GM18951 (cell line): ENCODE data around the gene TAS2R13.

Source experiments
- POLR2A ChIP-seq: IDR thresholded peaks from 4 replicates; pipeline ENCODE4 v1.6.1; 2011; ENCODE audit warnings: mild to moderate bottlenecking; ENCODE audit not compliant: insufficient read length, insufficient read depth; ENCODE audit errors: extremely low read depth
- in situ Hi-C: fragments of 300-500 bp; cut with MboI; formaldehyde crosslinking; loops from one replicate; pipeline ENCODE4 v1.12.0; 2022; ENCODE audit warnings: low sequenced_read_pairs, mixed read lengths, inconsistent platforms; ENCODE audit not compliant: unreplicated experiment

TAS2R13 gene

DNA sequence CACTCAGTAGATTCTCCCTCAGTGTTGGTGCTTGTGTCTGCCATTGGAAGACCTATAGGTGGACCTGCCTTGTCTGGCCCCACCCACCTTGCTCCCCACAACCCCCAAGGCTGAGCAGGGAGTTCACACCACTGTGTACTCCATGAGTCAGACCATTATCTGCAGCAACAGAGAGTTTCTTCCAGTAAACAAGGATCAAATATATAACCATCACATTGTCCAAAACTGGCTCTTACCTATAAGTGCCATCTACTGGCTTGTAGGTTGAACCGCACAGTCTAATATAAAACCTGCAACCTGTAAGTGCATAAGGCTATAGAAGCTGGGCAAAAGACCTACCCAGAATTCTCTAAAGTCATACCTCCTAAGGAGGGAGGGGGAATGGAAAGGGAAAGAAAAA is 7.9 kb downstream of the TAS2R13 start:
- in situ Hi-C loops: no loop called here
- TF ChIP-seq POLR2A: no peak

DNA sequence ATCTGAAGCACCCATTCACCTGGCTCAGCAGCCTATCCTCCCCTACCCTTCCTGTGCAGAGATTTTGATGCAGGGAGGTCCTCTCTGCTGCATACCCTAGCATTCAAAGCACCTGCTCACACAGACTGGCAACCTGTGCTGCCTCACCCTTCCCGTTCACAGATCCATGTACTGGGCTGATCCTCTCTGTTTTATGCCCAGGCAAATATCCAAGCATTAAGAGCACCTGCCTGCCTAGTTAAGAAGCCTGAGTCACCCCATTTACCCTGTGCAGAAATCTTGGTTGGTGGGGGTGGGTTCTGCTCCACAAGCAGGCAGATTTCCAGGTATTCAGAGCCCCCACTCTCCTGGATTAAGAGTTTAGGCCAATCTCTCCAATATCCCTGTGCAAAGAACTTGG is 8.4 kb downstream of the TAS2R13 start:
- in situ Hi-C loops: no loop called here
- no peak for TF ChIP-seq POLR2A

- TF ChIP-seq POLR2A: no peak
- in situ Hi-C loops: no loop called here
Measured at GRCh38 chr12:10900530-10900929, 8.8 kb downstream of the TAS2R13 start.

DNA sequence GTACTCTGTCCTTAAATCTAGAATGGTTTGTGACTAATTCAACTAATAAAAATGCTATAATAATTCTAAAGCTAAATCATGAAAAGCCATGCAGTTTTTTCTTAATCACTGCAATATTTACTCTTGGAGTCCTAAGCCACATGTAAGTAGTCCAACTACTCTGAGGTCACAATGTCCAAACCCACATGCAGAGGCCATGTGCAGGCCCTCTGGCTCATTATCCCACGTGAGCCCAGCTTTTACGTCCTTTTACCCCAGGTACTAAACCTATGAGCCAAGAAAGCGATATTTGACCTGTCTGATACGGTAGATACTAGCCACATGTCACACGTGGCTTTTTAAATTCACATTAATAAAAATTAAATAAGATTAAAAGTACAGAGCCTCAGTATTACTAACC is 12.5 kb downstream of the TAS2R13 start:
- in situ Hi-C loops: no loop called here
- no peak for TF ChIP-seq POLR2A

DNA sequence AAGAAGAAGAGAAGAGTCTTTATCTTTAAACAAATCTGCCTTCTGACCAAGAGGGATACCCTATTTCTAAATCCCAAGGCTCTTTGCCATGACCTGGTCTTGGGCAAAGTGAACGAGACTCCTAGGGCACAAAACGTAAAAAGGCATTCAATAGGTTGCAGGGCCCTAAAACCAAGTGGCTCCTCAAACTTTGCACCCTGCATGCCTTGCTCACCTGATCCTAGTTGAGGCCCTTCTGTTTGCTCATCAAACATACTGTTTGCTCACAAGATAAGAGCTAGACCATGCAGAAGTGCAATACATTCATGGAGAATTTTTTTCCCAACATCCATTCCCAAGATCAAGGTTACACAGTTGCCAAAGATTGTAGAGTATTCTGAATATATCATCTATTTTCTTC is 17.4 kb downstream of the TAS2R13 start:
- in situ Hi-C loops: no loop called here
- TF ChIP-seq POLR2A: no peak

GRCh38 chr12:10889226-10889625 is 20.1 kb downstream of the TAS2R13 start:
- in situ Hi-C loops: no loop called here
- TF ChIP-seq POLR2A: no peak

DNA sequence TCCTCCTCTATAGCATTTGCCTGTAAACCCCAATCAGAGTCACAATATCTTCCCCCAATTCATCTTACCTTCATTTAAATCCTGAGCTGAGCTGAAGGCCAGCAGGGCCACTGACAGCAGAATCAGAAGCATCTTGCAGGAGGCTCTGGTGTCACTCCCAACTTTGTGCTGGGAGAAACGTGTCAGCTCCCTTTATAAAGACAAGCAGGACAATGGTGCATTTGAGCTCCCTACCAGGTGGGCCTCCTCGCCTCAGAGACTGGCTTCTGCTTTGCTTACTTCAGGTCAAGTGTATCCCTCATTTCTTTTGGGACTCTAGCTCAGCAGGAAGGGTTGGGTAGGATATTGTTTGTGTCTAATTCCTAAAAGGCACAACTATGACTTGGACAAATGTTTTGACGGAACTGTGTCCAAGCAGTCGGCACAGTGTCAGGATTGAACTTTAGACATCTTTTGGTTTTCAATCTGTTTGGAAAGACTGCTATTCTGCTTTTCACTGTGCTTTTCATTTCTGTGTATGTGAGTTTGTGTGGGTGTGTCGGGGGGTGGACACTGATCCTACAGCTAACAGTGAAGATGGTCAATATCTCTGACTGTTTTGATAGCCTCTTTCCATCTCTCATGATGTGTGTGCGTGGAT is 25.2 kb downstream of the TAS2R13 start, which contains the start of gene PRH1:
TSS of gene PRH1 (minus strand) at position 170 of the 640 bp plus-strand sequence. CDS start at position 132, 38 bp downstream.
- in situ Hi-C loops: no loop called here
- TF ChIP-seq POLR2A: no peak

- no peak for TF ChIP-seq POLR2A
- in situ Hi-C loops: no loop called here
Measured at GRCh38 chr12:10873378-10873777, 36.0 kb downstream of the TAS2R13 start.

DNA sequence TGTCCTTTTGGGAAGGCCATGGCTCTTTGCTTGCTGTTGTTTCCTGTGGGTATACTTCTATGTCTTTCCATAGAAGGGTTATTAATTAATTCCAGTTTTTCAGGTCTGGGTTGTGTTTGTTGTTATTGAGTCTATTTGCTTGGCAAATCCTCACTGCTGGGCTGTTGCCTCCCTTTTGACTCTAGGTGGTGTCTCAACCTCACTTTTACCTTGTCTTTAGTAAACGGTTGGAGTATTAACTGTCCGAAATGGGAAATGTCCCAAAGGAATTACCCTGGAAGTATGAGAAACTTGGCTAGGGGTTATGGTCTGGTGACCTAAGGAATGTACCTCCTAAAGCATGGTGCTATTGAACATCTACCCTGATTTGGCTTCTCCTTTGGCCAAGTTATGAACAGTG is 42.0 kb downstream of the TAS2R13 start:
- in situ Hi-C loops: no loop called here
- TF ChIP-seq POLR2A: no peak

GRCh38 chr12:10863512-10864218 is 45.7 kb downstream of the TAS2R13 start:
- in situ Hi-C loops: no loop called here
- TF ChIP-seq POLR2A: no peak

DNA sequence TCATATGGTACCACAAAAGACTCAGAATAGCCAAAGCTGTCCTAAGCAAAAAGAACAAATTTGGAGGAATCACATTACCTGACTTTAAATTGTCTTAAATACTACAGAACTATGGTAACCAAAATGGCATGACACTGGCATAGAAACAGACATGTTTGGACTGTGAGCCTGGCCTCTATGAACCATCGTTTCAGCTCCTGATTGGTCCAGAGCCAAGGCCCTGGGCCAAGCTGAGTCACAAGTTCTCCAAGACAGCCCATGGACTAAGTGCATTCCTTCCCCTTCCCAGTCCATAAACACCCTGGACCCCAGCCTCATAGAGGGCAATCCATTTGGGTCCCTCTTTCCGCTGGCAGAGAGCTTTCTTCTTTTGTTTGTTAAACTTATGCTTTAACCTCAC is 48.0 kb downstream of the TAS2R13 start:
- in situ Hi-C loops: no loop called here
- no peak for TF ChIP-seq POLR2A
